Measurements from ENCODE around the gene CCM2L. TPM values are rescaled to one million over a fixed set of nuclear protein-coding genes. Genes with fewer than 3 reads are reported as not detected.

CCM2L gene
- total RNA-seq, 1 donor from 2014 or later: 6.3 TPM

GRCh38 chr20:31990641-31991338 lies 19.4 kb upstream of the CCM2L start:
- Mint-ChIP-seq H3K4me3 (ENCODE audit: unreplicated experiment) (no peak overlapping the region), H3K36me3 (ENCODE audit: unreplicated experiment) (peaks cover 5% of the 10 kb centered on the region), H3K4me1 (ENCODE audit: low read depth, unreplicated experiment) (peaks cover 39% of the 10 kb centered on the region), H3K27ac (ENCODE audit: unreplicated experiment) (no peak overlapping the region), H3K9me3 (ENCODE audit: unreplicated experiment) (peaks cover 18% of the 10 kb centered on the region), H3K27me3 (ENCODE audit: unreplicated experiment) (peaks cover 22% of the 10 kb centered on the region)
- TF ChIP-seq CTCF (IDR thresholded peaks at IDR 0.05; ENCODE audit: partially characterized antibody, unreplicated experiment): no peak
- DNase-seq: no peak

GRCh38 chr20:31991339-31991705 lies 18.9 kb upstream of the CCM2L start:
- H3K27me3 Mint-ChIP-seq (ENCODE audit: unreplicated experiment): peaks cover 26% of the 10 kb centered on the region
- peaks cover 39% of the 10 kb centered on the region for H3K4me1 Mint-ChIP-seq (ENCODE audit: low read depth, unreplicated experiment)
- peak overlapping the region; percentile 67 for H3K27ac Mint-ChIP-seq (ENCODE audit: unreplicated experiment)
- peaks cover 11% of the 10 kb centered on the region for H3K36me3 Mint-ChIP-seq (ENCODE audit: unreplicated experiment)
- H3K9me3 Mint-ChIP-seq (ENCODE audit: unreplicated experiment): peaks cover 20% of the 10 kb centered on the region
- no peak for DNase-seq
- TF ChIP-seq CTCF (IDR thresholded peaks at IDR 0.05; ENCODE audit: partially characterized antibody, unreplicated experiment): no peak
- peak overlapping the region; percentile 73 for H3K4me3 Mint-ChIP-seq (ENCODE audit: unreplicated experiment)

- H3K9me3 Mint-ChIP-seq (ENCODE audit: unreplicated experiment): peaks cover 25% of the 10 kb centered on the region
- H3K4me3 Mint-ChIP-seq (ENCODE audit: unreplicated experiment): no peak overlapping the region
- DNase-seq: no peak
- H3K27me3 Mint-ChIP-seq (ENCODE audit: unreplicated experiment): peaks cover 32% of the 10 kb centered on the region
- no peak overlapping the region for H3K27ac Mint-ChIP-seq (ENCODE audit: unreplicated experiment)
- H3K4me1 Mint-ChIP-seq (ENCODE audit: low read depth, unreplicated experiment): peaks cover 41% of the 10 kb centered on the region
- H3K36me3 Mint-ChIP-seq (ENCODE audit: unreplicated experiment): peaks cover 18% of the 10 kb centered on the region
- no peak for TF ChIP-seq CTCF (IDR thresholded peaks at IDR 0.05; ENCODE audit: partially characterized antibody, unreplicated experiment)
These were observed 18.2 kb upstream of the CCM2L start for GRCh38 chr20:31992086-31992485.

- TF ChIP-seq CTCF (IDR thresholded peaks at IDR 0.05; ENCODE audit: partially characterized antibody, unreplicated experiment): no peak
- Mint-ChIP-seq H3K4me3 (ENCODE audit: unreplicated experiment) (peak overlapping the region; percentile 0), H3K4me1 (ENCODE audit: low read depth, unreplicated experiment) (peaks cover 27% of the 10 kb centered on the region), H3K27me3 (ENCODE audit: unreplicated experiment) (peaks cover 46% of the 10 kb centered on the region), H3K9me3 (ENCODE audit: unreplicated experiment) (peaks cover 47% of the 10 kb centered on the region), H3K27ac (ENCODE audit: unreplicated experiment) (no peak overlapping the region), H3K36me3 (ENCODE audit: unreplicated experiment) (peaks cover 25% of the 10 kb centered on the region)
- no peak for DNase-seq
These were observed 13.2 kb upstream of the CCM2L start for GRCh38 chr20:31996996-31997395.

- no peak for DNase-seq
- Mint-ChIP-seq H3K4me3 (ENCODE audit: unreplicated experiment) (no peak overlapping the region), H3K9me3 (ENCODE audit: unreplicated experiment) (peaks cover 49% of the 10 kb centered on the region), H3K4me1 (ENCODE audit: low read depth, unreplicated experiment) (peaks cover 24% of the 10 kb centered on the region), H3K27ac (ENCODE audit: unreplicated experiment) (no peak overlapping the region), H3K27me3 (ENCODE audit: unreplicated experiment) (peaks cover 49% of the 10 kb centered on the region), H3K36me3 (ENCODE audit: unreplicated experiment) (peaks cover 25% of the 10 kb centered on the region)
- TF ChIP-seq CTCF (IDR thresholded peaks at IDR 0.05; ENCODE audit: partially characterized antibody, unreplicated experiment): no peak
These were observed 12.0 kb upstream of the CCM2L start for GRCh38 chr20:31998246-31998645.
